IMR-90 (cell line): Measurements from ENCODE around the gene SUDS3. TPM values are rescaled to one million over a fixed set of nuclear protein-coding genes. Genes with fewer than 3 reads are reported as not detected.
A peak's percentile ranks its signal among the peaks of the same experiment; 100 is the strongest.

ENCODE experiments used
- ATAC-seq: fragments of 200-7000 bp; cut with Tn5 transposase; 2 replicates; pipeline ENCODE4 v1.9.1; 2020; ENCODE audit warnings: low read depth, mild to moderate bottlenecking, moderate library complexity
- BruUV-seq: library from RNA; stranded (reverse); fragments of 400-500 nt; replicated peaks from 2 replicates; lab custom pipeline; 2021; lab: Mats Ljungman, UMichigan
- CTCF ChIA-PET: fragments of 300-600 bp; formaldehyde crosslinking; extraction: SDS; loops from one replicate; lab custom pipeline; 2021; ENCODE audit warnings: antibody characterized with exemption; lab: Yijun Ruan, JAX
- POLR2A ChIA-PET: fragments of 300-600 bp; sonication (Branson Sonifier 250); formaldehyde crosslinking; loops from one replicate; lab custom pipeline; 2022; ENCODE audit warnings: antibody characterized with exemption; ENCODE audit not compliant: unreplicated experiment; lab: Charles Lee
- DNase-seq: peaks from one replicate; pipeline ENCODE4 v3.0.0; 2013
- H2AFZ ChIP-seq: replicated peaks from 2 replicates; pipeline ENCODE3; 2013; ENCODE audit warnings: low read length, mild to moderate bottlenecking; ENCODE audit not compliant: poor library complexity
- H2AK5ac ChIP-seq: 2 replicates; pipeline ENCODE4 v1.6.1; 2013; ENCODE audit warnings: low read depth, low read length, inconsistent platforms
- H2AK9ac ChIP-seq: replicated peaks from 2 replicates; pipeline ENCODE3; 2013; ENCODE audit warnings: mild to moderate bottlenecking, low read depth, low read length, moderate library complexity; ENCODE audit not compliant: poor library complexity
- H2BK120ac ChIP-seq: 2 replicates; pipeline ENCODE4 v1.6.1; 2013; ENCODE audit warnings: low read depth, low read length, inconsistent platforms
- H2BK15ac ChIP-seq: 3 replicates; pipeline ENCODE4 v1.6.1; 2013; ENCODE audit warnings: low read depth, low read length, inconsistent platforms
- H2BK20ac ChIP-seq: 2 replicates; pipeline ENCODE4 v1.6.1; 2013; ENCODE audit warnings: low read depth, mild to moderate bottlenecking, inconsistent platforms, low read length, moderate library complexity
- H2BK5ac ChIP-seq: 2 replicates; pipeline ENCODE4 v1.6.1; 2013; ENCODE audit warnings: mild to moderate bottlenecking, low read depth, low read length, inconsistent platforms; ENCODE audit not compliant: poor library complexity, severe bottlenecking
- H3K14ac ChIP-seq: replicated peaks from 2 replicates; pipeline ENCODE4 v1.6.1; 2013; ENCODE audit warnings: low read depth, low read length, inconsistent platforms
- H3K18ac ChIP-seq: 2 replicates; pipeline ENCODE4 v1.6.1; 2013; ENCODE audit warnings: low read depth, low read length, control low read depth
- H3K23ac ChIP-seq: 2 replicates; pipeline ENCODE4 v1.6.1; 2013; ENCODE audit warnings: low read depth, low read length, inconsistent platforms
- H3K27ac ChIP-seq: 2 replicates; pipeline ENCODE4 v1.5.1; 2013; ENCODE audit warnings: mild to moderate bottlenecking, control low read depth, low read length; ENCODE audit not compliant: insufficient read depth
- H3K27me3 ChIP-seq: 2 replicates; pipeline ENCODE4 v1.6.1; 2013; ENCODE audit warnings: low read length; ENCODE audit not compliant: control insufficient read depth, insufficient read depth
- H3K36me3 ChIP-seq: 2 replicates; pipeline ENCODE4 v1.6.1; 2013; ENCODE audit warnings: low read length, mixed read lengths; ENCODE audit not compliant: control insufficient read depth, insufficient read depth
- H3K4ac ChIP-seq: 2 replicates; pipeline ENCODE4 v1.6.1; 2013; ENCODE audit warnings: low read depth, low read length, inconsistent platforms
- H3K4me1 ChIP-seq: 2 replicates; pipeline ENCODE4 v1.6.1; 2013; ENCODE audit warnings: low read length, mixed read lengths; ENCODE audit not compliant: control insufficient read depth, insufficient read depth
- H3K4me2 ChIP-seq: 2 replicates; pipeline ENCODE4 v1.6.1; 2013; ENCODE audit warnings: low read depth, mild to moderate bottlenecking, control low read depth, low read length, moderate library complexity
- H3K4me3 ChIP-seq: 2 replicates; pipeline ENCODE4 v1.5.1; 2013; ENCODE audit warnings: low read depth, mild to moderate bottlenecking, control low read depth, low read length, moderate library complexity; ENCODE audit not compliant: insufficient read depth
- H3K56ac ChIP-seq: 2 replicates; pipeline ENCODE4 v1.6.1; 2013; ENCODE audit warnings: low read length, inconsistent platforms; ENCODE audit not compliant: insufficient read depth; ENCODE audit errors: extremely low read depth
- H3K79me1 ChIP-seq, 2 experiments: 2 replicates each; pipeline ENCODE4 v1.6.1; 2013; ENCODE audit warnings: low read length in 2 of 2, inconsistent platforms in 1 of 2, low read depth in 1 of 2
- H3K9ac ChIP-seq: 2 replicates; pipeline ENCODE4 v1.6.1; 2013; ENCODE audit warnings: low read depth, low read length, control low read depth
- H3K9me1 ChIP-seq: 2 replicates; pipeline ENCODE4 v1.6.1; 2013; ENCODE audit warnings: low read length, inconsistent platforms; ENCODE audit not compliant: insufficient read depth
- H3K9me3 ChIP-seq: 2 replicates; pipeline ENCODE4 v1.6.1; 2013; ENCODE audit warnings: low read length; ENCODE audit not compliant: control insufficient read depth, insufficient read depth
- H4K20me1 ChIP-seq: 2 replicates; pipeline ENCODE4 v1.6.1; 2013; ENCODE audit warnings: low read length, inconsistent platforms; ENCODE audit not compliant: insufficient read depth
- H4K5ac ChIP-seq: 2 replicates; pipeline ENCODE4 v1.6.1; 2013; ENCODE audit warnings: mild to moderate bottlenecking, low read depth, low read length, control low read depth
- H4K8ac ChIP-seq, 2 experiments: 2 replicates each; pipeline ENCODE4 v1.6.1; 2013; ENCODE audit warnings: low read depth in 2 of 2, low read length in 2 of 2, control low read depth in 1 of 2, inconsistent platforms in 1 of 2
- H4K91ac ChIP-seq: 2 replicates; pipeline ENCODE4 v1.6.1; 2013; ENCODE audit warnings: low read depth, low read length, inconsistent platforms; ENCODE audit not compliant: insufficient read depth
- MXI1 ChIP-seq: IDR thresholded peaks from 2 replicates; pipeline ENCODE4 v1.6.1; 2012; ENCODE audit warnings: low read depth, mild to moderate bottlenecking, low read length, moderate library complexity, borderline replicate concordance
- NFE2L2 ChIP-seq: fragments of 150-350 bp; IDR thresholded peaks from 2 replicates; pipeline ENCODE4 v1.6.1; 2016; ENCODE audit warnings: low read depth, mild to moderate bottlenecking, low read length
- RFX5 ChIP-seq: IDR thresholded peaks from 2 replicates; pipeline ENCODE4 v1.8.0; 2012; ENCODE audit warnings: low read depth, mild to moderate bottlenecking, low read length, moderate library complexity
- WGBS, 2 experiments: methylation state at CpG; one replicate each; pipeline versions ENCODE4 v1.1.5 to v1.1.7; 2013; ENCODE audit warnings: missing lambda C conversion rate in 2 of 2; ENCODE audit not compliant: insufficient read length in 1 of 2; ENCODE audit errors: extremely low coverage in 2 of 2; 5-methylcytosine and 5-hydroxymethylcytosine counted together
- dilution Hi-C: fragments of 300-500 bp; cut with HindIII; formaldehyde crosslinking; loops from one replicate; pipeline ENCODE4 v1.14.3; 2018; ENCODE audit warnings: low sequenced_read_pairs; ENCODE audit not compliant: unreplicated experiment
- in situ Hi-C: fragments of 300-500 bp; cut with MboI; formaldehyde crosslinking; loops from 3 replicates; pipeline ENCODE4 v1.14.3; 2019; ENCODE audit warnings: low sequenced_read_pairs, inconsistent platforms, mixed read lengths
- intact Hi-C: fragments of 100-400 bp; cut with micrococcal nuclease; formaldehyde crosslinking; loops from 2 replicates; pipeline ENCODE4 v1.10.0; 2022
- polyA plus RNA-seq, 3 experiments: library from polyadenylated mRNA; depleted of rRNA; stranded (reverse); fragments of >200 nt; gene quantifications; 2 replicates each; pipeline ENCODE4 v1.2.3, GENCODE V29; 2012; ENCODE audit warnings: low replicate concordance in 1 of 3
- total RNA-seq: library from RNA; depleted of rRNA; stranded (reverse); fragments of >200 nt; gene quantifications from 2 replicates; pipeline ENCODE4 v1.2.3, GENCODE V29; 2012

The SUDS3 gene
- total and polyA plus RNA-seq, 2 of the 4 experiments (the other 2 are of a cell fraction): 13.4 to 13.8 TPM

DNA sequence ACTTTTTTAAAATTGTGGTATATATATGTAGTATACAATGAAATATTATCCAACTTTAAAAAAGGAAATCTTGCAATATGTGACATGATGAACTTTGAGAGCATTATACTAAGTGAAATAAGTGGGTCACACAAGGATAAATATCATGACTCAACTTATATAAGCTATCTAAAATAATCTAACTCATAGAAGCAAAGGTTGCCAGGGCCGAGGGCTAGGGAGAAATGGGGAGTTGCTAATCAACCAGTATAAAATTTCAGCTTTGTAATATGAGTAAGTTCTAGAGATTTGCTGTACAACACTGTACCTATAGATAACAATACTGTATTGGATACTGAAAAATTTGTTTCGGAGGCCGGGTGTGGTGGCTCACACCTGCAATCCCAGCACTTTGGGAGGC lies 42.1 kb upstream of the SUDS3 start:
- Histone ChIP-seq H2BK120ac (no peak overlapping the region), H3K4ac (peak overlapping the region; percentile 81; the same call in 1 of the 2 replicates), H3K9ac (no peak overlapping the region), H3K18ac (no peak overlapping the region), H3K23ac (no peak overlapping the region), H4K91ac (no peak overlapping the region), H2AFZ (no peak overlapping the region), H2BK20ac (no peak overlapping the region), H2AK5ac (no peak overlapping the region), H4K20me1 (no peaks in the 10 kb centered on the region), H3K4me1 (peaks cover 19% of the 10 kb centered on the region), H3K27ac (peak overlapping the region; percentile 46; the same call in 1 of the 2 replicates), H3K79me1 (peaks cover 6 to 44% of the 10 kb centered on the region in 2 experiments; a peak in 3 of 4 replicates), H3K4me2 (no peak overlapping the region), H3K56ac (no peak overlapping the region), H3K14ac (no peak overlapping the region), H3K36me3 (no peaks in the 10 kb centered on the region), H2AK9ac (no peak overlapping the region), H3K9me1 (no peaks in the 10 kb centered on the region; the same call in none of the 2 replicates), H3K27me3 (no peaks in the 10 kb centered on the region), H3K9me3 (no peaks in the 10 kb centered on the region), H4K8ac (no peak overlapping the region), H3K4me3 (no peak overlapping the region), H2BK15ac (no peak overlapping the region; the same call in 2 of the 3 replicates), H2BK5ac (peak overlapping the region; percentile 46), H4K5ac (no peak overlapping the region; the same call in 1 of the 2 replicates)
- ATAC-seq: no peak
- TF ChIP-seq MXI1 (no peak), RFX5 (no peak), NFE2L2 (no peak)
- dilution Hi-C loops (no loop called here), intact Hi-C loops (loop anchor here (5.0 kb wide), 1 partner anchor 38 kb away; the partner anchor contains the start of gene TAOK3), in situ Hi-C loops (no loop called here)
- WGBS, 2 experiments: no CpG with 5 or more reads among the region's 3 CpGs
- CTCF ChIA-PET: no interaction called here
- no TSS peak for BruUV-seq
- POLR2A ChIA-PET: no interaction called here
- peak; percentile 49 for DNase-seq
